HTERT RPE-1 (cell line): ENCODE results near the gene PTGIS.
"Not testable (repeated sequence)": the region's sequence is repeated elsewhere in the genome, so short reads cannot be mapped to it uniquely, and the experiment has no call there.

ENCODE experiments used
- in situ Hi-C: fragments of 300-500 bp; cut with MboI; formaldehyde crosslinking; loops from 4 replicates; pipeline ENCODE4 v1.14.3; 2020; ENCODE audit warnings: low sequenced_read_pairs

The PTGIS gene

GRCh38 chr20:49580813-49581174, 12.9 kb upstream of the PTGIS start:
- in situ Hi-C loops, result no loop called here

DNA sequence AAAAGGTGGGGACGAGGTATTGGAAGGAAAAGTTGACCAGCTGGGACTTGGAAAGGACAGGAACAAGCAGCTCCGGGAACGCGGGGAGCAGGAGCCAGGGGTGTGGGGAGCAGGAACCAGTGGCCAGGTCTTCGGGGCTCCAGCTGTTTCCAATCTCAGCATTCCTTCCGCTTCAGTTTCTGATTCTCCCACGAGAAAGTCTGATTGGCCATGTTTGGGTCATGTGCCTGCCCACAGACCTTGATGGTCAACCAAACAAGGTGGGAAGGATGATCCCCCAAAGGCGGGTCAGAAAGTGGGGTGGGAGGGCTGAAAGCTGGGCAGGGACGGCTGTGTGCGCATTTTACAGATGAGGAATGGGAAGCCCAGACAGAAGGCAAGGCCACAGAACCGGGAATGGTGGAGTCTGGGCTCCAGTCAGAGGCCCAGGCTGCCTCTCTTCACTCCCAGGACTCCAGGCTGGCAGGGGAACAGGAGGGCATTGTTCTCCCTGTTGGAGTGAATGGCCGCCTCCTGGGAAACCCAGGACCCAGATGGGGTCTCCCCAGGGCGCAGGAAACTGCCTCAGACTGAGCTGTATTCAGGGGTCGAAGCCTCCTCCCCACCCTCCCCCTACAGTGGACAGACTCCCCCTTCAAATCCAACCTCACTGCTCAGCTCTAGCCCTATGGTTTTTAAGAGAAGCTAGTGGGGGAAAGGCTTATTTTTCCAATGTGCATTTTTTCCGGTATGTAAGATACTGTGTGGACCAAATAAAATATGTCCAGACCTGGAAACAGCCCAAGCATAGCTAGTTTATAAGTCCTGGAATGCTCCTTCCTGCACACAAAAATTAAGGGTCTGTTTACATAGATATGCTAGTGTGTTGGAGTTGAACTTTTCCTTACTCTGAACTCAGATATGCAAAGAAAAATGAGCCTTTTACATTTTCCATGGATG, 12.2 kb upstream of the PTGIS start:
- in situ Hi-C loops, result no loop called here

DNA sequence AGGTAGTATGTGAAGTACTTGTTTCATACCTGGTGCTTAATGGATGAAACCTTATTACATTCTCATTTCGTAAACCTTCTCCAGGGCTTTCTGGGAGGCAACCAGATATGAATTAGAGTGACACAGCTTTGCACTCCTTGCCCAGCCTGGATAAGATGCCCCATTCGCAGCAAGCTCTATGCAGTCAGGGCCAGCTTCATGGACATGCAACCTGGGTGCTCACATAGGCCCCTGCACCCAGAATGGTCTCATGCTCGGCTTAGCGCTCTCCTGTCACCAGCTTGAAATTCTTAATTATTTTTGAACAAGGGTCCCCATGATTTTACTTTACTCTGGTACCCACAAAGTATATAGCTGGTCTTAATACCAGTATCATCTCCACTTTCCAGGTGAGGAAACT, 11.3 kb upstream of the PTGIS start:
- in situ Hi-C loops, result no loop called here

DNA sequence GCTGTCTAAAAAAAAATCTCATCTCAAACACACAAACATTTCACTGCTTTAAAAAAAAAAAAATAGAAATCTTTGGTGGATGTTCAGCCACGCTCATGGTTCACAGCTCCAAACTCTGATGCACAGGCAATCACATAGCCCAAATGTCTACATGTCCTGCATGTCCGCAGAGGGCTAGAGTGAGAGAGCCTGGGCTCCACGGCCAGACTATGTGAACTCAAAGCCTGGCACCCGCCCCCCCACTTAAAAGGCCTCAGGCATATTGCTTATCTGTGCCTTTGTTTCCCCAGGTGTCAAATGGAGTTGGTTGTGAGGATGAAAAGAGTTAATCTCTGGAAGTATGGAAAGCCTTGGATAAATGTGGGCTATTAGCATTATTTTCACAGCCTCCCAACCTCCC, 10.5 kb upstream of the PTGIS start:
- in situ Hi-C loops, result no loop called here

DNA sequence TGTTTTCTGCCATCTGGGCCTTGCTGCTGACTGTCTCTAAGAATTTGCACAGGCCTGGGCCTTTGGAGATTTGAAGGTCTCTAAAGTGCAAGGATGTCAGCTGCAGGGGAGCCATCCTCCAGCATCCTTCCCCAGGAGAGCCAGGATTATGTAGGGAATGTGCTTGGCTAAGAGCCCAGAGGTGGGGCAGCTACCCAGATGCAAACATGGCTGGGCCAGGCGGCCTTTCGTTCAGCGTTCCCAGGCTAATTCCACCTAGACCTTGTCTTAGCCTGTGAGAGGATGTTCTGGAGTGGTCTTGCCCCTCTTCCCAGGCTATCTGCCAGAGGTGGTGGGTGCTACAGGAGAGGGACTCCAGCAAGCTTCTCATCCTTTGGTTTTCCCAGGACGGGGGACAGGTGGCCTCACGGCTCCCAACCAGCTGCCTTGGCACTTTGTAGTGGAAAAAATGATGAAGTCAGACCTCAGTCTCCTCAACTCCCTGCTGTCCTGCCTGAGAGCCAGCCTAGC, 7.7 kb upstream of the PTGIS start:
- in situ Hi-C loops, result no loop called here

- in situ Hi-C loops, result no loop called here
Measured at GRCh38 chr20:49573900-49574416, 6.0 kb upstream of the PTGIS start.

DNA sequence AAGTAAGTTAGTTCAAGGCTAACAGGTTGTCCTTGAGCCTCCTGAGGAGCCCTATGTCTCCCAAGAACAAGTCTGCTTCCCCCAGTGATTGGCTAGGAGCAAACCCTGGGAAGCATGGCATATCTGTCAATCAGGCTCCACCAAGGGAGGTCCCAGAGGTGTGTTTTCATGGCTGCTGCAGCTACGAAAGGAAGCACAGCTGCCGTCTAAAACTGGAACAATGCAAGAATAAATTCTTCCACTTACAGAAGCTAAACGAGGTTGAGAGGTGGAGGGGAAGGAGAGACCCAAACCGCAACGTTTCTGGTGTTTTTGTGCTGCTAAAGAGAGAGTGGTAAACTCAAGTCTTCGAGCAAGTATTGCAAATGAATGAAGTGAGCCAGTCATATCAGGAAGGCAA, 4.9 kb upstream of the PTGIS start:
- in situ Hi-C loops, result no loop called here

GRCh38 chr20:49571553-49571835, 3.6 kb upstream of the PTGIS start:
- in situ Hi-C loops, result no loop called here

DNA sequence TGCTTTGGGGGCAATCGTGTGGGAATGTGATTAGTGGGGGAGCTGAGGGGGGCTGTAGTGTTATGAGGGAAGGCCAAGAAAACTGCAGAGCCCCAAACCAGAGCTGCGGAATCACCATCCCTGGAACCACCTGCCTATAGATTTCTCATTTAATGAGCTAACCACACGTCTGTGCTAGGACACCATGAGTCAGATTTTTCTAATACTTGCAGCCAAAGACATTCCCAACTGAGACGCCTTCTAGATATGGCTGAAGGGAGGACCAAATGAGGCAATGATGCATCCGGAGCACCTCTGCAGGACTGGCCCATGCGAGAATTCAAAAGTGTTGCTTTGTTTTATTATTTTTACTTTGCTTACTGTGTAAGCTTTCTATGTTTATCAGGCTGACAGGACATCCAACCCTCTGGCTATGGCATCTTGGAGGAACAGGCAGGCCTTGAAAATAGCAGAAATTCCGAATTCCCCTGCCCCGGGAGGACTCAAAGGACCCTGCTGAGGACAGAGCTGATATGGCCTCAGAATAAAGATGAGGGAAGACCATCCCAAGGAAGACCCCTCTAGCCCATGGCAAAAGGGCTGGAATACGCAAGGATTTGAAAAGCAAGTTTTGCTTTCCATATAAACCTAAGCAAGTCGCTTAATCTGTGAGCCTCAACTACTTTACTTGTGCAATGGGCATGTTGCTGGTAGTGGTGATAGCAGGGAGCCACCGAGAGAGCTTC, 3.1 kb upstream of the PTGIS start:
- in situ Hi-C loops, result no loop called here

DNA sequence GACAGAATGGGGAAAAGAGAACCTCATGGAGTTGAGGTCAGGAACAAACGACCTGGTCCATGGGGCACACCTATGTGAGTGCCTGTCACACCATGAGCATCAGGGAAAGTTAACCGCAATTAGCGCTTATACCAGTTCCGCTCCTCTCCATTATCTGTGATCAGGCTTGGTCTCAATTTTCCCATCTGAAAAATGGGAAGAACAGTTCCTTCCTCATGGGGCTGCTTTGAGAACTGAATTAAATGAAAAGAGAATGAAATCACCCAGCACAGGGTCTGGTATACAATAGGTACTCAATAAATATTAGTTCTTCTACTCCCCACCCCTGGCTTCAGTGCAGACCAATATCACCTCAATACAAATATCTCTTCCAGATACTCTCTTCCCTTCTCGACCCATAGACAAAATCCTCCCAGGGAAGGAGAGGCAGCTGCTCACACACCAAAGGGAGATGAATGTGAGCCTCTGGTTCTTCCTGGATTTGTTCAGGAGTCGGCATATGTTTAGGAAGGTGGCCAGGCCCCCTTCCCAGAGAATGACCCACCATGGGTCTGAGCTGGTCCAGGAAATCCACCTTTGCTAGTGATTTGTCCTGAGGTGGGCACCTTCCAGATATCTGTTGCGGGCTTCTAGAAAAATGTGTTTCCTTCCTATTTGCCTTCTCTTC, 2.4 kb upstream of the PTGIS start:
- in situ Hi-C loops, result no loop called here

- in situ Hi-C loops, result no loop called here
Measured at GRCh38 chr20:49569411-49570115, 1.6 kb upstream of the PTGIS start.

GRCh38 chr20:49568278-49569151, 578 bp upstream of the PTGIS start:
- in situ Hi-C loops, result no loop called here

GRCh38 chr20:49566401-49567364, 1.3 kb downstream of the PTGIS start:
- in situ Hi-C loops, result no loop called here

DNA sequence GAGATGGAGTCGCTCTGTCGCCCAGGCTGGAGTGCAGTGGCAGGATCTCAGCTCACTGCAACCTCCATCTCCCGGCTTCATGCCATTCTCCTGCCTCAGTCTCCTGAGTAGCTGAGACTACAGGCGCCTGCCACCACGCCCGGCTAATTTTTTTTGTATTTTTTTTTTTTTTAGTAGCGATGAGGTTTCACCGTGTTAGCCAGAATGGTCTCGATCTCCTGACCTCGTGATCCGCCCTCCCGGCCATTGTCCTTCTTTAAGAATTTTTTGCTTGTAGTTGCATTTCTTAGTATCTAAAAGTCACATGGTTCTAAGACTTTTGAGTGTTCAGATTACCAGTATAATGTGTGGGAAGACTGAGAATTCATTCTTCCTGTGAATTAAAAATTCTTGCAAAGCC, 2.9 kb downstream of the PTGIS start:
- in situ Hi-C loops, result not testable (repeated sequence)

DNA sequence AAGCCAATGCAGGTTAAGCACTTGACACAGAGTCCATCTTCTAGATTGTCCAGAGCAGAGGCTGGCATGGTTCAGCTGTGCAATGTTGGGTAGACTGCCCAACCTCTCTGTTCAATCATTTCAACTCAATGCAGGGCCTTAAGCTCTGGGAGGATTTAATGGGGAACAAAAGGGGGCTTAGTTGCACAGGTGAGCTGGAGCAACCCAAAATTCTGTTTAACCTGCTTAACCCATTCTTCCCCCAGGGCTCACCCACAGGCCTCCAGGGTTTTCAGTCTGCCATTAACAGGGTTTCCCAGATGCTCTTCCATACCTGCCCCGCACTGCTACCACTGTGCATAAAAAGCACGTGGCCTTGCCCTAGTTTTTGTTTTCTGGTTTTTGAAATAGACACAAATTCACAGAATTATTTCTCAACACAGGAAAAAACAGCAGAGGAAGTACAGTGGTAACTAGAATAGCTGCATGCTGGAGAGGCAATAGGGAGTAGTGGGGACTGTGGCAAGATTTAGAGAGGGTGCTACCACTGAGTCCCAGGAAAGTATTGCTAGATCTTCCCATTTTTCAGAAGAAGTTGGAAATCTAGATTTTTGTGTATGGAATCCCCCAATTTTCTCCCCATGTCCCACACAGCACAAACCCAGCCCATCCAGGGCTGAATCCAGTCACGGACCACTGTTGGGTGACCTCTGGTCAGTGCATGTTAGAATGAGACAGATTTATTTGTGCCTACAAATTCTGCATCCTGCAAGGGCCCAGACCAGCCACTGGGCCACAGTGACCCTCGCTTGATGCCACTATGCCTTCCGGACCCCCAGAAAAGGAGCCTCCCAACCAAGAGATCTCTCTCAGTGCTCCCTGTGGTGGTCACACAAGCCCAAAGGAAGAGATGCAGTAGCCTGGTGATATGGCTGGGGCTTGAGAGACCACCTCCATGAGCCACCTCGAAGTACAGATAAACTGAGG, 4.6 kb downstream of the PTGIS start:
- in situ Hi-C loops, result no loop called here

- in situ Hi-C loops, result no loop called here
Measured at GRCh38 chr20:49562311-49563014, 5.5 kb downstream of the PTGIS start.

DNA sequence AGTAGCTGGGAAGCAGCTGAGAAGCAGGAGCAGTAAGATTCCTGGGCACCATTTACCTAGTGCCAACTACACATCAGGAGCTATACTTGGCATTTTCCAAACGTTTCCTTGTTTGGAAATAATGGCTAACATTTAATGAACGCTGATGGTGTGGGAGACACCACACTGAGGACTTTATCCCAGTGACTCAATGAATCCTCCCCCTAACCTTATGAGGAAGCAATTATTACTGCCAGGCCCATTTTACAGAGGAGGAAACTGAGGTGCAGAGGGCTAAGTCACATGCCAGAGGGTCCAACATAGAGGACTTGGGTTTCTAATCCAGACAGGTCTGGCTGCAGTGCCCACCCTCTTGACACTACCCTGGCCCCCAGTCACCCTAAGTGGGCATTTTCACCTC, 6.1 kb downstream of the PTGIS start:
- in situ Hi-C loops, result no loop called here
